ENCODE data around the gene PLEKHD1. TPM values are rescaled to one million over a fixed set of nuclear protein-coding genes. Genes with fewer than 3 reads are reported as not detected.

Gene PLEKHD1
- total RNA-seq, 1 donor from 2014 or later: 0.05 TPM

- Mint-ChIP-seq H3K4me3 (ENCODE audit: unreplicated experiment) (no peak overlapping the region), H3K27ac (ENCODE audit: unreplicated experiment) (no peak overlapping the region), H3K4me1 (ENCODE audit: low read depth, unreplicated experiment) (peaks cover 3% of the 10 kb centered on the region), H3K9me3 (ENCODE audit: unreplicated experiment) (peaks cover 3% of the 10 kb centered on the region), H3K27me3 (ENCODE audit: low read depth, unreplicated experiment) (peaks cover 22% of the 10 kb centered on the region), H3K36me3 (ENCODE audit: low read depth, unreplicated experiment) (peaks cover 2% of the 10 kb centered on the region)
- TF ChIP-seq, protein P1, sequence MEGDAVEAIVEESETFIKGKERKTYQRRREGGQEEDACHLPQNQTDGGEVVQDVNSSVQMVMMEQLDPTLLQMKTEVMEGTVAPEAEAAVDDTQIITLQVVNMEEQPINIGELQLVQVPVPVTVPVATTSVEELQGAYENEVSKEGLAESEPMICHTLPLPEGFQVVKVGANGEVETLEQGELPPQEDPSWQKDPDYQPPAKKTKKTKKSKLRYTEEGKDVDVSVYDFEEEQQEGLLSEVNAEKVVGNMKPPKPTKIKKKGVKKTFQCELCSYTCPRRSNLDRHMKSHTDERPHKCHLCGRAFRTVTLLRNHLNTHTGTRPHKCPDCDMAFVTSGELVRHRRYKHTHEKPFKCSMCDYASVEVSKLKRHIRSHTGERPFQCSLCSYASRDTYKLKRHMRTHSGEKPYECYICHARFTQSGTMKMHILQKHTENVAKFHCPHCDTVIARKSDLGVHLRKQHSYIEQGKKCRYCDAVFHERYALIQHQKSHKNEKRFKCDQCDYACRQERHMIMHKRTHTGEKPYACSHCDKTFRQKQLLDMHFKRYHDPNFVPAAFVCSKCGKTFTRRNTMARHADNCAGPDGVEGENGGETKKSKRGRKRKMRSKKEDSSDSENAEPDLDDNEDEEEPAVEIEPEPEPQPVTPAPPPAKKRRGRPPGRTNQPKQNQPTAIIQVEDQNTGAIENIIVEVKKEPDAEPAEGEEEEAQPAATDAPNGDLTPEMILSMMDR (IDR thresholded peaks at IDR 0.05; ENCODE audit: insufficient read depth, low read depth, low read length): no peak
- TF ChIP-seq EZH2 (IDR thresholded peaks at IDR 0.05; ENCODE audit: insufficient read depth, low read length): no peak
- no peaks in the 10 kb centered on the region for H3K4me1 ChIP-seq (ENCODE audit: insufficient read depth, low read length)
- no peaks in the 10 kb centered on the region for H3K79me2 ChIP-seq (ENCODE audit: insufficient read depth, low read length)
- H3K27ac ChIP-seq (ENCODE audit: low read depth, low read length): no peak overlapping the region
- FAIRE-seq: no peak
- H3K9ac ChIP-seq (ENCODE audit: low read length): no peak overlapping the region
- DNase-seq (ENCODE audit: low read depth): no peak
- no peak overlapping the region for H3K4me3 ChIP-seq (ENCODE audit: insufficient read depth, low read depth, low read length)
- H3K27me3 ChIP-seq (ENCODE audit: insufficient read depth, low read length): peaks cover 16% of the 10 kb centered on the region
- H3K4me2 ChIP-seq (ENCODE audit: low read length): no peak overlapping the region
- H4K20me1 ChIP-seq (ENCODE audit: insufficient read depth, low read length): no peaks in the 10 kb centered on the region
- no peaks in the 10 kb centered on the region for H3K36me3 ChIP-seq (ENCODE audit: insufficient read depth, low read length)
- peaks cover 2% of the 10 kb centered on the region for H3K9me3 ChIP-seq (ENCODE audit: insufficient read depth, low read depth, low read length)
- no peak overlapping the region for H2AFZ ChIP-seq (ENCODE audit: low read depth, low read length)
Measured at GRCh38 chr14:69519204-69520100, 34.9 kb downstream of the PLEKHD1 start.

GRCh38 chr14:69522026-69522425 is 37.5 kb downstream of the PLEKHD1 start:
- Histone ChIP-seq H3K79me2 (ENCODE audit: insufficient read depth, low read length) (no peaks in the 10 kb centered on the region), H3K27me3 (ENCODE audit: insufficient read depth, low read length) (peaks cover 15% of the 10 kb centered on the region), H3K9me3 (ENCODE audit: insufficient read depth, low read depth, low read length) (no peaks in the 10 kb centered on the region), H3K27ac (ENCODE audit: low read depth, low read length) (no peak overlapping the region), H3K36me3 (ENCODE audit: insufficient read depth, low read length) (no peaks in the 10 kb centered on the region), H3K4me1 (ENCODE audit: insufficient read depth, low read length) (no peaks in the 10 kb centered on the region), H2AFZ (ENCODE audit: low read depth, low read length) (no peak overlapping the region), H4K20me1 (ENCODE audit: insufficient read depth, low read length) (no peaks in the 10 kb centered on the region), H3K4me3 (ENCODE audit: insufficient read depth, low read depth, low read length) (no peak overlapping the region), H3K9ac (ENCODE audit: low read length) (no peak overlapping the region), H3K4me2 (ENCODE audit: low read length) (no peak overlapping the region)
- Mint-ChIP-seq H3K27me3 (ENCODE audit: low read depth, unreplicated experiment) (peaks cover 41% of the 10 kb centered on the region), H3K4me1 (ENCODE audit: low read depth, unreplicated experiment) (peaks cover 3% of the 10 kb centered on the region), H3K9me3 (ENCODE audit: unreplicated experiment) (no peaks in the 10 kb centered on the region), H3K4me3 (ENCODE audit: unreplicated experiment) (no peak overlapping the region), H3K27ac (ENCODE audit: unreplicated experiment) (no peak overlapping the region), H3K36me3 (ENCODE audit: low read depth, unreplicated experiment) (no peaks in the 10 kb centered on the region)
- DNase-seq (ENCODE audit: low read depth) (no peak), FAIRE-seq (no peak)
- TF ChIP-seq, protein P1 (IDR thresholded peaks at IDR 0.05; ENCODE audit: insufficient read depth, low read depth, low read length): no peak
- no peak for TF ChIP-seq EZH2 (IDR thresholded peaks at IDR 0.05; ENCODE audit: insufficient read depth, low read length)

GRCh38 chr14:69525896-69526295 is 41.4 kb downstream of the PLEKHD1 start:
- Mint-ChIP-seq H3K4me3 (ENCODE audit: unreplicated experiment) (no peak overlapping the region), H3K4me1 (ENCODE audit: low read depth, unreplicated experiment) (no peaks in the 10 kb centered on the region), H3K36me3 (ENCODE audit: low read depth, unreplicated experiment) (no peaks in the 10 kb centered on the region), H3K27ac (ENCODE audit: unreplicated experiment) (no peak overlapping the region), H3K9me3 (ENCODE audit: unreplicated experiment) (no peaks in the 10 kb centered on the region), H3K27me3 (ENCODE audit: low read depth, unreplicated experiment) (peaks cover 46% of the 10 kb centered on the region)
- FAIRE-seq (no peak), DNase-seq (ENCODE audit: low read depth) (no peak)
- Histone ChIP-seq H3K4me3 (ENCODE audit: insufficient read depth, low read depth, low read length) (no peak overlapping the region), H3K27me3 (ENCODE audit: insufficient read depth, low read length) (peaks cover 19% of the 10 kb centered on the region), H2AFZ (ENCODE audit: low read depth, low read length) (no peak overlapping the region), H3K4me2 (ENCODE audit: low read length) (no peak overlapping the region), H3K79me2 (ENCODE audit: insufficient read depth, low read length) (no peaks in the 10 kb centered on the region), H3K27ac (ENCODE audit: low read depth, low read length) (no peak overlapping the region), H3K9ac (ENCODE audit: low read length) (no peak overlapping the region), H4K20me1 (ENCODE audit: insufficient read depth, low read length) (no peaks in the 10 kb centered on the region), H3K36me3 (ENCODE audit: insufficient read depth, low read length) (no peaks in the 10 kb centered on the region), H3K9me3 (ENCODE audit: insufficient read depth, low read depth, low read length) (no peaks in the 10 kb centered on the region), H3K4me1 (ENCODE audit: insufficient read depth, low read length) (no peaks in the 10 kb centered on the region)
- TF ChIP-seq, protein P1 (IDR thresholded peaks at IDR 0.05; ENCODE audit: insufficient read depth, low read depth, low read length): no peak
- TF ChIP-seq EZH2 (IDR thresholded peaks at IDR 0.05; ENCODE audit: insufficient read depth, low read length): no peak
